ENCODE measurements around the gene DNAH14.

The DNAH14 gene

DNA sequence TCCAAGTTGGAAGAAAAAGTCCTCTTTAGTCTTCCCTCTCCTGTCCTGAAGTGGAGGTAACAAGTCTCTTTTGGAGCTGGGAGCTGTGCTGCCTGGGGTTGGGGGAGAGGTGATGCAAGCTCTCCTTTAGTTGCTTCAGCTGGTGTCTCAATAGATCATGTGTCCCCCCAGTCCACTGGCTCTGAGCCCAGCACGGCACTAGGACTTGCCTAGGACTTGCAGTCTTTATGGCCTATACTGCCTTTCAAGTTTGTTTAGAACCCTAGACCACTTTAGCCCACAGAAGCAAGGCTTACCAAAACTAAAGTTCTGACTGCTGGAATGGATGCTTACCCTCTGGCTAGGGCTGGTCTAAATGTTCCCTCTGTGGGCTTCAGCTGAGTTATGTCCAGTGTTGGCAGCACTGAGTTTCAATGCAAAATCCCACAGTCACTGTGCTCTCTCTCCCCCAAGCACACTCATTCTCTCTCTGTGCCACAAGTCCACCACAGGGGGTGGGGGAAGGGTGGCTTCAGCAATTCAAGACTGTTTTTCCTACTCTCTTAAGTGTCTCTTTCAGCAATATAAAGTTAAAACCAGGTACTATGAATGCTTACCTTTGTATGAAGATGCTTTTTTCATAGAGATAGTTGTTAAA lies 185.0 kb downstream of the DNAH14 start (continued):
- TF ChIP-seq ZNF776 (tag by site-specific recombination; IDR thresholded peaks at IDR 0.05; ENCODE audit: borderline replicate concordance) (no peak), SCRT2 (tag by site-specific recombination; IDR thresholded peaks at IDR 0.05) (peak; percentile 85), SP3 (tag by site-specific recombination; IDR thresholded peaks at IDR 0.05) (no peak), HOXD13 (CRISPR knock-in tag; IDR thresholded peaks at IDR 0.05; ENCODE audit: borderline replicate concordance) (no peak), ZNF280D (tag by site-specific recombination; IDR thresholded peaks at IDR 0.05) (no peak), ZNF423 (tag by site-specific recombination; IDR thresholded peaks at IDR 0.05) (no peak), ZNF16 (tag by site-specific recombination; IDR thresholded peaks at IDR 0.05; ENCODE audit: low read depth) (no peak), OSR2 (tag by site-specific recombination; IDR thresholded peaks at IDR 0.05) (no peak), ZXDB (tag by site-specific recombination; IDR thresholded peaks at IDR 0.05) (no peak), GLIS2 (tag by site-specific recombination; IDR thresholded peaks at IDR 0.05) (no peak), ZSCAN18 (tag by site-specific recombination; IDR thresholded peaks at IDR 0.05) (peak; percentile 53), ZNF449 (tag by site-specific recombination; IDR thresholded peaks at IDR 0.05) (no peak; the same call in 1 of the 2 replicates), ZBTB17 (tag by site-specific recombination; IDR thresholded peaks at IDR 0.05) (0 out of 2 replicates have a peak, but pooled peaks have one; percentile 29), ZNF184 (tag by site-specific recombination; IDR thresholded peaks at IDR 0.05) (no peak), ZNF777 (tag by site-specific recombination; IDR thresholded peaks at IDR 0.05; ENCODE audit: borderline replicate concordance) (no peak), ZNF398 (tag by site-specific recombination; IDR thresholded peaks at IDR 0.05) (peak; percentile 84), ZBTB44 (tag by site-specific recombination; IDR thresholded peaks at IDR 0.05) (no peak), GLI4 (tag by site-specific recombination; IDR thresholded peaks at IDR 0.05) (no peak)
- TF ChIP-seq, protein P1, sequence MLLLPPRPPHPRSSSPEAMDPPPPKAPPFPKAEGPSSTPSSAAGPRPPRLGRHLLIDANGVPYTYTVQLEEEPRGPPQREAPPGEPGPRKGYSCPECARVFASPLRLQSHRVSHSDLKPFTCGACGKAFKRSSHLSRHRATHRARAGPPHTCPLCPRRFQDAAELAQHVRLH (tag by site-specific recombination; IDR thresholded peaks at IDR 0.05) = no peak
